K562 (cell line): ENCODE results near the gene PROM2. TPM values are rescaled to one million over a fixed set of nuclear protein-coding genes. Genes with fewer than 3 reads are reported as not detected.

Source experiments
- ATAC-seq: fragments of 200-7000 bp; cut with Tn5 transposase; 3 replicates; pipeline ENCODE4 v1.9.1; 2020; ENCODE audit warnings: moderate library complexity
- BruUV-seq: library from RNA; stranded (reverse); fragments of 400-500 nt; replicated peaks from 2 replicates; lab custom pipeline; 2021; lab: Mats Ljungman, UMichigan
- CTCF ChIA-PET: fragments of 300-600 bp; formaldehyde crosslinking; extraction: SDS; loops from one replicate; lab custom pipeline; 2021; ENCODE audit warnings: low intra/inter-chr PET ratio; lab: Yijun Ruan, JAX
- POLR2A ChIA-PET: fragments of 300-600, 350-650 bp; sonication (Branson Sonifier 250); formaldehyde crosslinking; extraction: SDS; loops from one replicate; lab custom pipeline; 2021; ENCODE audit warnings: antibody characterized with exemption, inconsistent platforms; lab: Yijun Ruan, JAX
- DNase-seq, 4 experiments: peaks; one replicate each; pipeline versions ENCODE4 v3.0.0 to v3.0.0-alpha.2; 2011 to 2018; ENCODE audit warnings: low spot score in 3 of 4, mixed read lengths in 3 of 4; ENCODE audit errors: extremely low read depth in 1 of 4
- FAIRE-seq: peaks from 2 replicates; lab custom pipeline; 2011; peaks lifted over from hg19 to GRCh38; lab: Jason Lieb, UNC
- H2AFZ ChIP-seq: 2 replicates; pipeline ENCODE4 v1.6.0; 2011; ENCODE audit warnings: low read depth, low read length, control low read depth, inconsistent platforms
- H3K27ac ChIP-seq: fragments of 200-600 bp; 3 replicates; pipeline ENCODE4 v1.8.0; 2011; ENCODE audit warnings: low read depth, mild to moderate bottlenecking, control low read depth, inconsistent platforms, low read length, moderate library complexity, mixed read lengths; ENCODE audit errors: extremely low read depth
- H3K27me3 ChIP-seq, 2 experiments: fragments of 300-600 bp in 1 of 2; 2 replicates in 1 of 2; 3 replicates in 1 of 2; pipeline versions ENCODE4 v1.6.0 to v1.8.0; 2011; ENCODE audit warnings: inconsistent platforms in 2 of 2, low read length in 2 of 2, mild to moderate bottlenecking in 1 of 2, mixed read lengths in 1 of 2, moderate library complexity in 1 of 2; ENCODE audit not compliant: control insufficient read depth in 2 of 2, insufficient read depth in 2 of 2
- H3K36me3 ChIP-seq: fragments of 300-600 bp; 3 replicates; pipeline ENCODE4 v1.8.0; 2011; ENCODE audit warnings: mild to moderate bottlenecking, low read length, inconsistent platforms; ENCODE audit not compliant: control insufficient read depth, insufficient read depth
- H3K4me1 ChIP-seq, 2 experiments: fragments of 200-600 bp in 1 of 2; replicated peaks in 1 of 2; 2 replicates in 1 of 2; 3 replicates in 1 of 2; pipeline versions ENCODE4 v1.5.1 to v1.8.0; 2011; ENCODE audit warnings: inconsistent platforms in 2 of 2, low read length in 2 of 2, mild to moderate bottlenecking in 1 of 2, mixed read lengths in 1 of 2, moderate library complexity in 1 of 2; ENCODE audit not compliant: control insufficient read depth in 2 of 2, insufficient read depth in 2 of 2
- H3K4me2 ChIP-seq: 2 replicates; pipeline ENCODE4 v1.6.1; 2011; ENCODE audit warnings: low read length, control low read depth, inconsistent platforms, mixed read lengths; ENCODE audit not compliant: insufficient read depth
- H3K4me3 ChIP-seq: fragments of 200-600 bp; sonication (generic), shearing (Covaris generic); 2 replicates; pipeline ENCODE4 v1.5.1; 2016; ENCODE audit warnings: control low read depth, inconsistent platforms
- H3K79me2 ChIP-seq: fragments of 200-600 bp; 3 replicates; pipeline ENCODE4 v1.8.0; 2011; ENCODE audit warnings: low read length, inconsistent platforms; ENCODE audit not compliant: control insufficient read depth, insufficient read depth
- H3K9ac ChIP-seq, 2 experiments: 2 replicates each; pipeline versions ENCODE4 v1.6.0 to v1.6.1; 2011; ENCODE audit warnings: low read depth in 2 of 2, low read length in 2 of 2, control low read depth in 1 of 2, inconsistent platforms in 1 of 2, mild to moderate bottlenecking in 1 of 2, mixed read lengths in 1 of 2; ENCODE audit not compliant: insufficient read depth in 1 of 2
- H3K9me1 ChIP-seq: one replicate; pipeline ENCODE4 v1.6.0; 2011; ENCODE audit warnings: inconsistent platforms, mild to moderate bottlenecking, low read length, moderate library complexity; ENCODE audit not compliant: control insufficient read depth, insufficient read depth
- H3K9me3 ChIP-seq: replicated peaks from 2 replicates; pipeline ENCODE4 v1.5.1; 2011; ENCODE audit warnings: low read depth, low read length, inconsistent platforms; ENCODE audit not compliant: control insufficient read depth, insufficient read depth
- H4K20me1 ChIP-seq: replicated peaks from 2 replicates; pipeline ENCODE4 v1.6.1; 2011; ENCODE audit warnings: low read length, inconsistent platforms, mixed read lengths; ENCODE audit not compliant: control insufficient read depth, insufficient read depth
- ATF3 ChIP-seq, 2 experiments: fragments of 450-650 bp in 1 of 2; sonication (generic) in 1 of 2; formaldehyde crosslinking in 1 of 2; IDR thresholded peaks in 1 of 2; conservative IDR thresholded peaks in 1 of 2; 2 replicates each; pipeline versions ENCODE4 v1.6.1 to v1.8.1; 2016 to 2023; ENCODE audit warnings: mild to moderate bottlenecking in 2 of 2, moderate library complexity in 2 of 2, inconsistent platforms in 1 of 2, missing genetic modification reagents in 1 of 2
- CTCF ChIP-seq, 3 experiments: IDR thresholded peaks in 2 of 3; conservative IDR thresholded peaks in 1 of 3; 2 replicates each; pipeline ENCODE4 v1.5.1; 2011 to 2012; ENCODE audit warnings: low read length in 3 of 3, mild to moderate bottlenecking in 3 of 3, control low read depth in 2 of 3, improper control_type of control experiment in 1 of 3, inconsistent platforms in 1 of 3, low read depth in 1 of 3, mixed read lengths in 1 of 3, moderate library complexity in 1 of 3; ENCODE audit not compliant: insufficient read depth in 2 of 3
- ETS1 ChIP-seq: conservative IDR thresholded peaks from 2 replicates; pipeline ENCODE4 v1.6.1; 2011; ENCODE audit warnings: low read depth, mild to moderate bottlenecking, low read length; ENCODE audit not compliant: control insufficient read depth
- FOXM1 ChIP-seq, 2 experiments: fragments of 450-650 bp in 1 of 2; sonication (generic) in 1 of 2; formaldehyde crosslinking in 1 of 2; IDR thresholded peaks; 2 replicates each; pipeline versions ENCODE4 v1.6.1 to v1.9.0; 2017 to 2022; ENCODE audit warnings: low read depth in 2 of 2, mild to moderate bottlenecking in 2 of 2, missing genetic modification reagents in 1 of 2, moderate library complexity in 1 of 2
- LARP7 ChIP-seq: fragments of 450-650 bp; IDR thresholded peaks from 2 replicates; pipeline ENCODE4 v1.6.1; 2016
- LEF1 ChIP-seq: fragments of 450-650 bp; IDR thresholded peaks from 2 replicates; pipeline ENCODE4 v1.6.1; 2016; ENCODE audit warnings: mild to moderate bottlenecking
- MCM7 ChIP-seq, 2 experiments: fragments of 450-650 bp; IDR thresholded peaks; 2 replicates each; pipeline ENCODE4 v1.6.1; 2016 to 2018
- PKNOX1 ChIP-seq: fragments of 450-650 bp; IDR thresholded peaks from 2 replicates; pipeline ENCODE4 v1.6.1; 2016
- RBM25 ChIP-seq: fragments of 200-400 bp; formaldehyde crosslinking; IDR thresholded peaks from 2 replicates; pipeline ENCODE4 v1.6.1; 2018; ENCODE audit warnings: low read length, low read depth, moderate library complexity; ENCODE audit not compliant: severe bottlenecking
- SMC3 ChIP-seq: conservative IDR thresholded peaks from 2 replicates; pipeline ENCODE4 v1.6.1; 2011; ENCODE audit warnings: low read depth, low read length, improper control_type of control experiment; ENCODE audit not compliant: insufficient read depth
- ZSCAN29 ChIP-seq: fragments of 450-650 bp; IDR thresholded peaks from 2 replicates; pipeline ENCODE4 v1.6.1; 2017
- WGBS: fragments of 100-300 bp; shearing (Covaris generic); methylation state at CpG from one replicate; pipeline ENCODE4 v1.1.6; 2016; ENCODE audit warnings: low coverage, mixed read lengths; ENCODE audit not compliant: insufficient coverage; ENCODE audit errors: missing lambda C conversion rate; 5-methylcytosine and 5-hydroxymethylcytosine counted together
- in situ Hi-C: fragments of 300-500 bp; cut with MboI; formaldehyde crosslinking; loops from 4 replicates; pipeline ENCODE4 v1.15.0; 2018; ENCODE audit warnings: inconsistent platforms, mixed read lengths
- intact Hi-C: fragments of 100-400 bp; cut with micrococcal nuclease; formaldehyde crosslinking; loops from 2 replicates; pipeline ENCODE4 v1.14.2; 2022
- polyA plus RNA-seq, 8 experiments: library from polyadenylated mRNA; depleted of rRNA in 4 of 8; stranded (reverse) in 5 of 8; unstranded in 3 of 8; fragments of >200 nt; fragmentation: Nextera tagmentation in 2 of 8; fragmentation: Illumina TruSeq in 1 of 8; extraction: Ambion mirVana in 2 of 8; extraction: Trizol in 1 of 8; gene quantifications; 2 replicates each; pipeline versions ENCODE4 v1.2.1 to v1.2.3, GENCODE V29; 2011 to 2014; ENCODE audit warnings: inconsistent platforms in 1 of 8, missing spikeins in 1 of 8
- total RNA-seq, 7 experiments: library from RNA; depleted of rRNA in 6 of 7; stranded (reverse); fragments of >200 nt in 6 of 7; fragmentation: Illumina TruSeq in 2 of 7; extraction: Trizol in 2 of 7; gene quantifications; 2 replicates each; pipeline versions ENCODE4 v1.2.1 to v1.2.3, GENCODE V29; 2011 to 2021; ENCODE audit warnings: low replicate concordance in 1 of 7
- TF ChIP-seq, protein P1 (sequence below): sonication (generic); formaldehyde crosslinking; IDR thresholded peaks from 2 replicates; pipeline ENCODE4 v1.8.0; 2022; ENCODE audit warnings: missing genetic modification reagents, mild to moderate bottlenecking, borderline replicate concordance

The PROM2 gene
- total and polyA plus RNA-seq, 9 of the 15 experiments (the other 6 are each of a cell fraction or from before 2014, with no cell fraction given), result not detected

- FAIRE-seq (peak; percentile 37), ATAC-seq (peak; percentile 93), DNase-seq (peak; percentile 49 to 73 (median 66))
- in situ Hi-C loops (no loop called here), intact Hi-C loops (loop anchor here (2.0 kb wide), 1 partner anchor 65 kb away; no protein-coding TSS in a partner anchor)
- Histone ChIP-seq H3K4me2 (no peak overlapping the region), H3K9ac (no peak overlapping the region), H3K36me3 (no peaks in the 10 kb centered on the region), H4K20me1 (peaks cover 3% of the 10 kb centered on the region; the same call in 1 of the 2 replicates), H3K4me1 (peaks cover 0 to 6% of the 10 kb centered on the region in 2 experiments; a peak in 2 of 5 replicates), H3K27ac (no peak overlapping the region), H3K4me3 (no peak overlapping the region), H3K9me3 (no peaks in the 10 kb centered on the region; the same call in 1 of the 2 replicates), H3K27me3 (peaks cover 0 to 51% of the 10 kb centered on the region in 2 experiments; a peak in 4 of 5 replicates), H2AFZ (no peak overlapping the region), H3K79me2 (no peaks in the 10 kb centered on the region), H3K9me1 (peaks cover 2% of the 10 kb centered on the region)
- 13% methylated on average over 20 of the region's 26 CpGs for WGBS
- BruUV-seq, result no TSS peak
- ChIA-PET CTCF (interaction anchor here (0.6 kb wide), 1 partner anchor 358 kb away, joined by 3 read pairs; no protein-coding TSS in a partner anchor), POLR2A (no interaction called here)
- TF ChIP-seq FOXM1 (IDR thresholded peaks at IDR 0.05; ENCODE audit: low read depth), result no peak
- no peak for TF ChIP-seq FOXM1 (CRISPR knock-in tag; IDR thresholded peaks at IDR 0.05; ENCODE audit: low read depth)
- TF ChIP-seq CTCF (IDR thresholded peaks at IDR 0.05 in 2 of 3, conservative IDR thresholded peaks at IDR 0.05 in 1 of 3; ENCODE audit: insufficient read depth in 2 of 3, low read depth in 1 of 3, low read length in 3 of 3), result peak; percentile 62 to 70 (median 65)
- no peak for TF ChIP-seq ETS1
- TF ChIP-seq LARP7, result no peak
- no peak for TF ChIP-seq ATF3 (IDR thresholded peaks at IDR 0.05)
- TF ChIP-seq ATF3 (CRISPR knock-in tag; conservative IDR thresholded peaks at IDR 0.05), result no peak
- no peak for TF ChIP-seq ZSCAN29
- TF ChIP-seq SMC3, result peak; percentile 46; the same call in 1 of the 2 replicates
- TF ChIP-seq PKNOX1, result no peak
- no peak for TF ChIP-seq MCM7 (IDR thresholded peaks at IDR 0.05)
- TF ChIP-seq LEF1, result no peak
- no peak for TF ChIP-seq RBM25
- TF ChIP-seq, protein P1, sequence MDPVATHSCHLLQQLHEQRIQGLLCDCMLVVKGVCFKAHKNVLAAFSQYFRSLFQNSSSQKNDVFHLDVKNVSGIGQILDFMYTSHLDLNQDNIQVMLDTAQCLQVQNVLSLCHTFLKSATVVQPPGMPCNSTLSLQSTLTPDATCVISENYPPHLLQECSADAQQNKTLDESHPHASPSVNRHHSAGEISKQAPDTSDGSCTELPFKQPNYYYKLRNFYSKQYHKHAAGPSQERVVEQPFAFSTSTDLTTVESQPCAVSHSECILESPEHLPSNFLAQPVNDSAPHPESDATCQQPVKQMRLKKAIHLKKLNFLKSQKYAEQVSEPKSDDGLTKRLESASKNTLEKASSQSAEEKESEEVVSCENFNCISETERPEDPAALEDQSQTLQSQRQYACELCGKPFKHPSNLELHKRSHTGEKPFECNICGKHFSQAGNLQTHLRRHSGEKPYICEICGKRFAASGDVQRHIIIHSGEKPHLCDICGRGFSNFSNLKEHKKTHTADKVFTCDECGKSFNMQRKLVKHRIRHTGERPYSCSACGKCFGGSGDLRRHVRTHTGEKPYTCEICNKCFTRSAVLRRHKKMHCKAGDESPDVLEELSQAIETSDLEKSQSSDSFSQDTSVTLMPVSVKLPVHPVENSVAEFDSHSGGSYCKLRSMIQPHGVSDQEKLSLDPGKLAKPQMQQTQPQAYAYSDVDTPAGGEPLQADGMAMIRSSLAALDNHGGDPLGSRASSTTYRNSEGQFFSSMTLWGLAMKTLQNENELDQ (CRISPR knock-in tag), result no peak
Measured at GRCh38 chr2:95323347-95324155, 49.3 kb downstream of the PROM2 start.
